H4 (cell line): ENCODE measurements around the gene TGFBRAP1. TPM values are rescaled to one million over a fixed set of nuclear protein-coding genes. Genes with fewer than 3 reads are reported as not detected.
"Not testable (repeated sequence)": the region's sequence is repeated elsewhere in the genome, so short reads cannot be mapped to it uniquely, and the experiment has no call there.

ENCODE experiments used
- DNase-seq: peaks from one replicate; pipeline ENCODE4 v3.0.0-alpha.2; 2015; ENCODE audit warnings: low spot score
- total RNA-seq: library from RNA; depleted of rRNA; stranded (reverse); fragments of >200 nt; shearing (Covaris generic); gene quantifications from 2 replicates; pipeline ENCODE4 v1.2.3, GENCODE V29; 2014

TGFBRAP1 gene
- total RNA-seq, 1 experiment from 2014 or later: 13.8 TPM

DNA sequence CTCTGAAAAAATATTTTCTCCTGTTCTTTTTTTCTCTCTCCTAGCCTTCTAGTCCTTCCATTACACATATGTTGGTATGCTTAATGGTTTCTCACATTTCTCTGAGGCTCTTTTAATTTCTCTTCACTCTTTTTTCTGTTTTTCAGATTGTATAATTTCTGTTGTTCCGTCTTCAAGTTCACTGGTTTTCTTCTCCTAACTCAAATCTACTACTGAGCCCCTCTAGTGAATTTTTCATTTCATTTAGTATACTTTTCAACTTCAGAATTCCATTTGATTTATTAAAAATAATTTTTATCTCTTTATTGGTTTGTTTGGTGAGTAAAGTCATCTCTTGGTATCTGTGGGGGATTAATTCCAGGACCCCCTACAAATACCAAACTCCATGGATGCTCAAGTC lies 27.6 kb upstream of the TGFBRAP1 start:
- no peak for DNase-seq

GRCh38 chr2:105344704-105345345 lies 15.3 kb upstream of the TGFBRAP1 start:
- peak; percentile 43 for DNase-seq

DNA sequence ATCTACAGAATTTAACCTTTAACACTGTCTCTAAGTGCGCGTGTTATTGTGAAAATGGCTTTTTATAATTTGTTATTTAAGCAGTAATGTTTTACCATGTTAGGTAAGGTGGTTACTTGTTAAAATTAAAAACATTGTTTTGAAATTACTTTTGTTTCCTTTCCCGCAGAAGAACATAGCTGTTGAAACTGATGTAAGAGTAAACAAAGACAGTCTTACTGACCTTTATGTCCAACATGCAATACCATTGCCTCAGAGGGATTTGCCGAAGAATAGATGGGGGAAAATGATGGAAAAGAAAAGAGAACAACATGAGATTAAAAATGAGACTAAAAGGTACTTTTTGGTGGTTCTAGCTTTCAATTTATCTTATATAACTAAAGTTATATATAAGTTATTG lies 9.9 kb upstream of the TGFBRAP1 start:
- no peak for DNase-seq

- DNase-seq: no peak
Observed at GRCh38 chr2:105338020-105338385, 8.5 kb upstream of the TGFBRAP1 start.

GRCh38 chr2:105337122-105338019 lies 7.8 kb upstream of the TGFBRAP1 start, which contains the start of gene C2orf49:
Gene C2orf49, plus strand, starts transcription at chr2:105337540. Its CDS starts 48 bp downstream, at chr2:105337588.
- DNase-seq: peak; percentile 81

- no peak for DNase-seq
Observed at GRCh38 chr2:105336786-105337121, 7.2 kb upstream of the TGFBRAP1 start.

DNA sequence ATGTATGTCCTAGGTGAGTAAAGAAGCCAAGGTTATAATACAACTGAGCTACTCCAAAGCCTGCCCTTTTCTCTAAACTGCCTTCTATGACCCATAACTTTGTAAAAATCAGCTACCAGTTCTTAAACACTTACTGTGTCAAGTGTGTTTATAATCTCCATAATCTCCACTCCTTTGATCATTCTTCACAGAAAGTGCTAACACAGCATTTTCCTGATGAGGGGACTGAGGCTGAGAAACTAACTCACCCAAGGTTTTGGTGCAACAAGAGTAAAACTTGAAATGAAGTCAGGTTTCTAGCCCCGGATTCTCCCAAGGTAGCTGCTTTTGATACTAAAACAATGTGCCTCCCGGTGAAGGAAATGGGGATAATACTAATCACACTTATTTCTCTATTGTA lies 5.9 kb upstream of the TGFBRAP1 start:
- DNase-seq: no peak

DNA sequence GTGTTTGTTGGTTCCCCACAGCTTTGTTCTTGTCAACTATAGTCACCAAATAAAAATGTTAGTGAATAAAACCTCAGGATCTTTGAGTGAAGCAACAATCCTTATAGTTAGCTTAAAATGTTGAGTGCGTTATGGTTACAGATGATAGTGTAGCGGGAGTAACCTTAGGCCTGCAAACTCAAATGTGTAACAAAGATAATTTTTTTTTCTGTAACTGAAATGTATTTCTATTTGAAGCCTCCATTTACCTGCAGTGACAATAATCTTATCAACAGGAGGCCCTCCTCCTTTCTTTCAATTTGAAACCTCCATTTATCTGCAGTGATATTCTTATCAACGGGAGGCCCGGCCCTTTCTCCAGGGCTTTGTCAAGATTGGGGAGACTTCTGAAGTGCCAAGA lies 4.7 kb upstream of the TGFBRAP1 start:
- DNase-seq: no peak

- DNase-seq: no peak
Observed at GRCh38 chr2:105330681-105331375, 1.3 kb upstream of the TGFBRAP1 start.

GRCh38 chr2:105329197-105329554 lies 359 bp downstream of the TGFBRAP1 start:
- no peak for DNase-seq

- no peak for DNase-seq
Observed at GRCh38 chr2:105328281-105329196, 996 bp downstream of the TGFBRAP1 start.

DNA sequence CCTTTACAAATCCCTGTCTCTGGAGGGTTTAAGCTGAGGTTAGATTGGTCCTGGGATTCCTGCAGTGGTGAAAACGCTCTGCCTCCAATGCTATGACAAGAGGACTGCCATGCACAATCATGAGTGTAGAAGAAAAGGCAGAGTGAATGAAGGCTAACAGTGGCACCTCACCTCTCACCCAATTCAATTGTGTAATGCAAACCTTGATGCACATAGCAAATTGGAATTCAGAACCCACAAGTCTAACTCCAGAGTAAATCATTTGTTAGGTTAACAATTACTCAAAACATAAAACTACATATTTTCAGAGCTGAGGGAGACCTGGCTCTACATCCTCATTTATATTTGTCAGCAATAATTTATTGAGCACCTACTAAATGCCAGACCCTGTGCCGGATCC lies 1.8 kb downstream of the TGFBRAP1 start:
- no peak for DNase-seq

DNA sequence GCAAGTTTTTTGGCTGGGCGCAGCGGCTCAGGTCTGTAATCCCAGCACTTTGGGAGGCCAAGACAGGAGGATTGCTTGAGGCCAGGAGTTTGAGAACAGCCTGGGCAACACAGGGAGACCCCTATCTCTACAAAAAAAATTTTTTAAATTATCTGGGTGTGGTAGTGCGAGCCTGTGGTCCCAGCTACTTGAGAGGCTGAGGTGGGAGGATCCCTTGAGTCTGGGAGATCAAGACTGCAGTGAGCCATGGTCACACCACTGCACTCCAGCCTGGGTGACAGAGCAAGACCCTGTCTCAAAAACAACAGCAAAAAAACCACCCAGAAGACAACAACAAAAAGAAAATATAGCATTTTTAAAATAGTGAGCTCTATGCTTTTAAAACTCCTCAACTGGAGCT lies 2.3 kb downstream of the TGFBRAP1 start:
- DNase-seq: not testable (repeated sequence)

DNA sequence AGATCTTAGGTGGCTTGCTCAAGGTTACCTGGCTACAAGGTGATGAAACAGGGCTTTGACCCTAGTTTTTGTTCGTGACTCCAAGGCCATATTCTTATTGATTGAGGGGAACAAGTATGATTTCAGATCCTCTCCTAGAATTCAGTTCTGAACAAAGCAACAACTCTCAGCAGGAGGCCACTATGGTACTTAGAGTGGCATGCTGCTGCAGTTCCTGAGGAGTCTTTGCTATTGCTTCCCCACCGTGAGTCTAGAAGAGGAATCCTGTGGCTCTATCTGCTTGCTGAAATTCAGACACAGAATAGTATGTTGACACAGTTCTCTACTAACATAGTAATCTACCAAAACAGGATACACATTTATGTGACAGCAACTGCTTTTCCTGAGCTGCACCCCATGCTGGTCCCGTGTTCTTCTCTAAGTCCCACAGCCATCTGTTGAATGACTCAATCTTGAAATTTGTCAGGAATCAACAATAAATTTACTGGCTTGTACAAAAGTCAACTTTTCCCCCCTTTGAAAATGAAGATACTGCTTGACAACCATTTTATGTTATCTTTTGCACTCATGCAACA lies 4.1 kb downstream of the TGFBRAP1 start:
- no peak for DNase-seq

GRCh38 chr2:105324732-105325131 lies 4.8 kb downstream of the TGFBRAP1 start:
- DNase-seq: peak; percentile 80

- DNase-seq: no peak
Observed at GRCh38 chr2:105324101-105324500, 5.4 kb downstream of the TGFBRAP1 start.

- no peak for DNase-seq
Observed at GRCh38 chr2:105323111-105323510, 6.4 kb downstream of the TGFBRAP1 start.

DNA sequence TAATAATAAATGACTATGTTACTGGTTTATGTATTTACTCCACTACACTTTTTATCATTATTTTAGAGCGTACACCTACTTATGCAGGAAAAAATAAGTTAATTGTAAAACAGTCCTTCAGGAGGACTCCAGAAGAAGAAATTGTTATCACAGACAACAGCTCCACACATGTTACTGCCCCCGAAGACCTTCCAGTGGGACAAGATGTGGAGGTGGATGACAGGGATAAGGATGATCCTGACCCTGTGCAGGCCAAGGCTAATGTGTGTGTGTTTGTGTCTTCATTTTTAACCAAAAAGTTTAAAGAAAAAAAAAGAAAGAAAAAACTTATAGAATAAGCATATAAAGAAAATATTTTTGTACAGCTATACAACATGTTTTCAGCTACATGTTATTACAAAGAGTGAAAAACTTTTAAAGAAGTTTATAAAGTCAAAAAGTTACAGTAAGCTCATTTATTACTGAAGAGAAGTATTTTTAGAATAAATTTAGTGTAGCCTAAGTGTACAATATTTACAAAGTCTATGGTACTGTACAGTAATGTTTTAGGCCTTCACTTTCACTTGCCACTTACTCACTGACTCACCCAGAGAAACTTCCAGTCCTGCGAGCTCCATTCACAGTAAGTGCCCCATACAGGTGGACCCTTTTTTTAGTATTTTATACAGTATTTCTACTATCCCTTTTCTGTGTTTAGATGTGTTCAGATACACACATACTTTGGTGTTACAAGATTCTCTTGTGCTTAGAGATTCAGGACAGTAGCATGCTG lies 7.5 kb downstream of the TGFBRAP1 start:
- no peak for DNase-seq

DNA sequence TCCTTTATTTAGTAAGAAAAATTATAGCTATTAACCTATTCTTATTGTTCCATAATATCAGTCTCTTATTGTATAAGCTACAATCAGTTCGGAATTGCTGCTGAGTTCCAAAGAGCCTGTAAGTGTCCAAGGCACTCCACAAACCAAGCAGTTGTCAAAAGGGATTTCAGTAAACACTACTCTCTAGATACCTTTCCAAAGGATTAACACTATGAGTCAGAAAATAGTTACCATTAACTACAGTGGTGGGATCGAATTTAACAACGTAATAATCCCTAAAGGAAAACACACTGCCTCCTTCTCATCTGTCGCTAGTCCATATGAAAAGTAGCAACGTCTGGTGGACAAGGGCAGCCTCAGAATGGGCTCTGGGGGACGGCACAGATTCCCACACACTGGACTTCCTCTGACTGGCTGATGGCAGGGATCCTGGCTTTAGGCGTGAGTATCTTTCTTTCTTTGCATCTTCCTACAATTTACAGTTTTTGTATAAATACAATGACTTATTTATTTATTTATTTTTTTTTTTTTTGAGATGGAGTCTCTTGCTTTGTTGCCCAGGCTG lies 8.8 kb downstream of the TGFBRAP1 start:
- DNase-seq: no peak

DNA sequence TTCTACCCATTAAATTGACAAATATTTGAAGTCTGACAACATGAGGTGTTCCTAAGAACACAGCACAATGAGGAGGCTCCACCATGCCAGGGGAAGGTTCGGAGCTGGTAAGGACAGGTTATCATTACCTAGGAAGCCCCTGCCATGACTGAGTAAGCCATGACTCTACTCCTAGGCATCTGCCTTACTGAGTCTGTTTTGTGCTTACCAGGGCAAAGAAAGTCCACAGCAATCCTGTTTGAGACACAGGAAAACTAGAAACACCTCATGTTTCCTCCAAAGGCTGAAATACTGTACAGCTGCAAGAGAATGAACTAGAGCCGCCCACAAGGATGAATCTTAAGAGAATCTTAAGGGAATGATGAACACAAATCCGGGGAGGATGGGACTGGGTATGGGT lies 11.6 kb downstream of the TGFBRAP1 start:
- DNase-seq: no peak
